RPMI7951 (cell line): ENCODE measurements around the gene HDAC11. TPM values are rescaled to one million over a fixed set of nuclear protein-coding genes. Genes with fewer than 3 reads are reported as not detected.
"Not testable (repeated sequence)": the region's sequence is repeated elsewhere in the genome, so short reads cannot be mapped to it uniquely, and the experiment has no call there.

Experiments used
- DNase-seq: peaks from one replicate; pipeline ENCODE4 v3.0.0-alpha.2; 2012; ENCODE audit warnings: low read depth
- total RNA-seq: library from RNA; depleted of rRNA; stranded (reverse); fragments of >200 nt; shearing (Covaris generic); gene quantifications from 2 replicates; pipeline ENCODE4 v1.2.3, GENCODE V29; 2014

Gene HDAC11
- total RNA-seq, 1 experiment from 2014 or later, result 9.4 TPM

GRCh38 chr3:13492976-13493866, 13.1 kb downstream of the HDAC11 start:
- DNase-seq, result no peak

GRCh38 chr3:13493867-13494441, 13.8 kb downstream of the HDAC11 start:
- no peak for DNase-seq

DNA sequence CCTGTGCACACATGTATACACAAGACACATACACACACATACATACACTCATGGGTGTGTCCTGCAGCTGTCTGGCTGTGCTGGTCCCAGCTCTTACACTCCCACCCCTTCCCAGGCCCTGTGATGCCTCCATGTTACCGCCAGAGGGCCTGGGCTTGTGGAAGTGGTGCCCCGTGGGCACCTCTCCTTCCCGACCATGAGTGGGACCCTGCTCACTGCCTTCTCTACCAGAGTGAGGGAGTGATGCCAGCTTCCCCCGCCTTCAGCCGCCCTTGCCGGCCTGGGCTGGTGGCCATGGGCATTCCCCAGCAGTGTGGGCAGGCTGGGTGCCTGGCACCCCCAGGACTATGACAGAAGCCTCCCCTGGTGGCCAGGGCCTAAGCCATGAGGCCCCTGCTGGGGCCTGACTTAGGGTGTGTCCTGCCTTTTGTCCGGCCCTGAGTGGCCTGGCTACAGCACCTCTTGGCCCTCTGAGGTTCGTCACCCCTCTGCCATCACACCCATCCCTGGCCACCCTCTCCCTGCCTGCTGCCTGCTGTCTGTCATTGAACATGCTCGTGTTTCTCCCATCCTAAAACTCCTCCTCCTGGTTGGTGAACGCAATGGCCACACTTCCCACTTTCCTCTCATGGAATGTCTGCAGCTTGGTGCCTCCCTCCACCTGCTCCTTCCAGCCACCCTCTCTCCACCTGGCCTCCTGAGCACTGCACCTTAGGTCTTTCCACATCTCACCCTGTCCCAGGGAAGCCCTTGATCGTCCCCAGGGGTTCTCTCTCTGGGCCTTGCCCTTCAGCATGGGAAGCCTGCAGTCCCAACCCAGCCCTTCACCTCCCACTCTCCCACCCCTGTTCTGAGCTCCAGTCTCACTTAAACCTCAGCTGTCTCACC, 14.6 kb downstream of the HDAC11 start:
- peak; percentile 48 for DNase-seq

- DNase-seq, result no peak
These were observed 15.3 kb downstream of the HDAC11 start for GRCh38 chr3:13495351-13495813.

- peak; percentile 96 for DNase-seq
These were observed 16.0 kb downstream of the HDAC11 start for GRCh38 chr3:13495921-13496723.

DNA sequence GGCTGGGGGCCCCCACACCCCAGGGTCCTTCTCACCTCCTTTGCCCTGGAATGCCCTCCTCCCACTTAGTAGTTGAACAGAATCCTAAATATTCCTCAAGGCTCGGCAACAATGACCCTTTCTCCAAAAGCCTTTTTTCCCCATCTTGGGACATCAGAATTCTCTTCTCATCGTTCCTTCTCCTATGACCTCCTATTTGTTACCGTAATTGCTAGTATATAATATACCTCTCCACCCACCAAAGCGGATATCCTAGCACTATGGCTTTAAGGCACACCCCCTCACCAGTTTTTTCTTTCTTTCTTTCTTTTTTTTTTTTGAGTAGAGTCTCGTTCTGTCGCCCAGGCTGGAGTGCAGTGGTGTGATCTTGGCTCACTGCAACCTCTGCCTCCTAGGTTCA, 16.8 kb downstream of the HDAC11 start:
- peak; percentile 53 for DNase-seq

DNA sequence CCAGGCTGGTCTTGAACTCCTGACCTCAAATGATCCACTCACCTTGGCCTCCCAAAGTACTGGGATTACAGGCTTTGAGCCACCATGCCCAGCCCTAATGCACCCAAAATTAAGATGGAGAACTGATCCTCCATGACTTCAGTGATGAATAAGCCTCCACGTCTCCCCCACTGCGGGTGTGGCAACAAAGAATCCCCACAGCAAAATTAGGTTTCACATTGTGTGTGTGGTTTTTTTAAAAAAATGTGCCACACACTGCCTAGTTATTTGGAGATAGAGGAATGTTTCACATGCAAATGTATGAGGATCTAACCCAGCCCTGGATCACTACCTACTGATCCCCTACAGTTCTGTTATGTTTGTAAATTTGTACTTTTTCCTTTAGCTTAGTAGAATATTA, 17.3 kb downstream of the HDAC11 start:
- peak; percentile 85 for DNase-seq

- DNase-seq, result no peak
These were observed 18.4 kb downstream of the HDAC11 start for GRCh38 chr3:13498354-13499060.

DNA sequence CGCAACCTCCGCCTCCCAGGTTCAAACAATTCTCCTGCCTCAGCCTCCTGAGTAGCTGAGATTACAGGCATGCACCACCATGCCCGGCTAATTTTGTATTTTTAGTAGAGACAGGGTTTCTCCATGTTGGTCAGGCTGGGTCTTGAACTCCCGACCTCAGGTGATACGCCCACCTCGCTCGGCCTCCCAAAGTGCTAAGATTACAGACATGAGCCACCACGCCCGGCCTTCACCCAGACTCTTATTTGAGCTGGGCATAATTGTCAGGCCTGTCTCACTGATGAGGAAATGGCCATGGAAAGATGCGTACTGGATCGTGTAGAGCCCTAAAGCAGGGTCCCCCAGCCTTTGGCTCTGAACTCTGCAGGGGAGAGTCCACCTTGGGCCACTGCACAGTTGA, 19.1 kb downstream of the HDAC11 start:
- DNase-seq, result not testable (repeated sequence)

- DNase-seq, result no peak
These were observed 20.2 kb downstream of the HDAC11 start for GRCh38 chr3:13500133-13500885.

- no peak for DNase-seq
These were observed 20.9 kb downstream of the HDAC11 start for GRCh38 chr3:13501056-13501455.

GRCh38 chr3:13501521-13501920, 21.4 kb downstream of the HDAC11 start:
- no peak for DNase-seq

- DNase-seq, result no peak
These were observed 22.1 kb downstream of the HDAC11 start for GRCh38 chr3:13501958-13502790.

DNA sequence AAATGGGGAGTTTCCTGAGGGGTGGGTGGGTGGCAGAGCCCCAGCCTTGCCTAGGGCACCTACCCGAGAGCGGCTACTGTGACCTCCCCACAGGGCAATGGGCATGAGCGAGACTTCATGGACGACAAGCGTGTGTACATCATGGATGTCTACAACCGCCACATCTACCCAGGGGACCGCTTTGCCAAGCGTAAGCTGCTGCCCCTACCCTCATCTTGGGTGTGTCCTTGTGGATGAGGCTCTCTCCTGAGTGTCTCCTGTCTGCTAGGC, 22.6 kb downstream of the HDAC11 start:
- no peak for DNase-seq

GRCh38 chr3:13504161-13504831, 24.2 kb downstream of the HDAC11 start:
- DNase-seq, result peak; percentile 99

DNA sequence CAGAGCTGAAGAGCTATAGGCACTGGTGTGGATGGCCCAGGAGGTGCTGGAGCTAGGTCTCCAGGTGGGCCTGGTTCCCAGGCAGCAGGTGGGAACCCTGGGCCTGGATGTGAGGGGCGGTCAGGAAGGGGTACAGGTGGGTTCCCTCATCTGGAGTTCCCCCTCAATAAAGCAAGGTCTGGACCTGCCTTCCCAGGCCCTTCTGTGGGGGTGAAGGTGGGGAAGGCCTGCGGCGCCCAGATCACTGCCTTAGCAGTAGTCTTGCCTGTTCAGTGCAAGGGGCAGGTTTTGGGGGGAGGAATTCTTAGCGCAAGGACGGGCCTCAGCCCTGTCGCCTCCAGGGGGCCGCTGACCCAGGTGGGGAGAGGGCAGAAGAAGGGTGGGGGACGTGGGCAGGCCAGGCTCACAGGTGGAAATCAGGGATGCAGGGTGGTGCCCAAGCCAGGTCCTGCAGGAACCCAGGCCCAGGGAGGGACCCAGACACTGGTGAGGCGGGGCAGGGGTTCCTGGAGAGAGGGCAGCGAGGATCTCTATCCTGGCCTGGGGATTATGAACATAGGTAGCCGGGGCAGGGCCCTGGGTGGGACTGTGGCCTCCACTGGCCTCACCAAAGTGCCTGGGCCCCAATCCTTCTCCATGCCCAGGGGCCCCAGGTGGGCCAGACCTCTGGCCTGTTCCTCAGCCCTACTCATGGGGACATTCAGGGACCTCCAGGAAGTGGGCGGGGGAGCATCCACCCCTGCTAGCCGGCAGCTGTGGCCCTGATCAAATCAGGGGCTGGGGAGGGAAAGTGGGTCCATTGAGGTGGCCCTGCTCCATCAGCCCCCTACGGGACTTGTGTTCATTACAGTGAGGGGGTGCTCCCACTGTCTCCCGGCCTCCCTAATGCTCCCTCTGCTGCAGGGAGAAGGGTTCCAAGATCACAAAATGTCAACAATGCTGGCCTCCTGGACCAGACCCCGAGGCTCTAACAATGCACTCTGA, 25.3 kb downstream of the HDAC11 start:
- DNase-seq, result no peak

- DNase-seq, result no peak
These were observed 26.1 kb downstream of the HDAC11 start for GRCh38 chr3:13506239-13506638.
